Measurements from ENCODE around the gene TTC28.
"Not testable (repeated sequence)": the region's sequence is repeated elsewhere in the genome, so short reads cannot be mapped to it uniquely, and the experiment has no call there.

TTC28 gene

GRCh38 chr22:28678170-28678569 lies 1.5 kb downstream of the TTC28 start:
- DNase-seq (ENCODE audit: low read depth, low spot score): not testable (repeated sequence)

- no peak for DNase-seq (ENCODE audit: low read depth, low spot score)
These were observed 5.5 kb downstream of the TTC28 start for GRCh38 chr22:28674121-28674563.

GRCh38 chr22:28670756-28671155 lies 8.9 kb downstream of the TTC28 start:
- no peak for DNase-seq (ENCODE audit: low read depth, low spot score)

- DNase-seq (ENCODE audit: low read depth, low spot score): no peak
These were observed 9.5 kb downstream of the TTC28 start for GRCh38 chr22:28670161-28670560.

- DNase-seq (ENCODE audit: low read depth, low spot score): no peak
These were observed 10.3 kb downstream of the TTC28 start for GRCh38 chr22:28669387-28669786.

GRCh38 chr22:28663569-28663942 lies 16.1 kb downstream of the TTC28 start:
- not testable (repeated sequence) for DNase-seq (ENCODE audit: low read depth, low spot score)

- no peak for DNase-seq (ENCODE audit: low read depth, low spot score)
These were observed 21.2 kb downstream of the TTC28 start for GRCh38 chr22:28658448-28658847.

- DNase-seq (ENCODE audit: low read depth, low spot score): no peak
These were observed 23.5 kb downstream of the TTC28 start for GRCh38 chr22:28656181-28656580.

- no peak for DNase-seq (ENCODE audit: low read depth, low spot score)
These were observed 29.2 kb downstream of the TTC28 start for GRCh38 chr22:28650463-28650862.

GRCh38 chr22:28648792-28649191 lies 30.8 kb downstream of the TTC28 start:
- no peak for DNase-seq (ENCODE audit: low read depth, low spot score)

GRCh38 chr22:28647216-28647615 lies 32.4 kb downstream of the TTC28 start:
- DNase-seq (ENCODE audit: low read depth, low spot score): no peak

- DNase-seq (ENCODE audit: low read depth, low spot score): no peak
These were observed 40.3 kb downstream of the TTC28 start for GRCh38 chr22:28639321-28639720.

GRCh38 chr22:28637225-28637624 lies 42.4 kb downstream of the TTC28 start:
- no peak for DNase-seq (ENCODE audit: low read depth, low spot score)

- DNase-seq (ENCODE audit: low read depth, low spot score): no peak
These were observed 49.5 kb downstream of the TTC28 start for GRCh38 chr22:28630177-28630574.

GRCh38 chr22:28629420-28630176 lies 50.0 kb downstream of the TTC28 start:
- no peak for DNase-seq (ENCODE audit: low read depth, low spot score)

- DNase-seq (ENCODE audit: low read depth, low spot score): no peak
These were observed 50.9 kb downstream of the TTC28 start for GRCh38 chr22:28628766-28629165.

GRCh38 chr22:28627791-28628190 lies 51.8 kb downstream of the TTC28 start:
- DNase-seq (ENCODE audit: low read depth, low spot score): no peak

GRCh38 chr22:28620244-28620922 lies 59.3 kb downstream of the TTC28 start:
- no peak for DNase-seq (ENCODE audit: low read depth, low spot score)

- DNase-seq (ENCODE audit: low read depth, low spot score): no peak
These were observed 60.4 kb downstream of the TTC28 start for GRCh38 chr22:28619236-28619635.

GRCh38 chr22:28615423-28615822 lies 64.2 kb downstream of the TTC28 start:
- DNase-seq (ENCODE audit: low read depth, low spot score): not testable (repeated sequence)

- no peak for DNase-seq (ENCODE audit: low read depth, low spot score)
These were observed 69.7 kb downstream of the TTC28 start for GRCh38 chr22:28609921-28610320.

- no peak for DNase-seq (ENCODE audit: low read depth, low spot score)
These were observed 71.1 kb downstream of the TTC28 start for GRCh38 chr22:28608546-28608945.

GRCh38 chr22:28607795-28608194 lies 71.8 kb downstream of the TTC28 start:
- DNase-seq (ENCODE audit: low read depth, low spot score): no peak

All from activated CD4-positive, CD25-positive, alpha-beta regulatory T cell treated with anti-CD3 and anti-CD28 coated beads, Interleukin-2, amount 50 U/mL, for 16 hours (primary cell).